NCI-H1436 treated with DMSO at 0.1 percent for 48 hours (cell line): ENCODE measurements around the gene OR9G1.
"Not testable (repeated sequence)": the region's sequence is repeated elsewhere in the genome, so short reads cannot be mapped to it uniquely, and the experiment has no call there.

Source experiments
- DNase-seq: peaks from one replicate; lab custom pipeline; 2025; lab: John Stamatoyannopoulos, UW

The OR9G1 gene, protein sequence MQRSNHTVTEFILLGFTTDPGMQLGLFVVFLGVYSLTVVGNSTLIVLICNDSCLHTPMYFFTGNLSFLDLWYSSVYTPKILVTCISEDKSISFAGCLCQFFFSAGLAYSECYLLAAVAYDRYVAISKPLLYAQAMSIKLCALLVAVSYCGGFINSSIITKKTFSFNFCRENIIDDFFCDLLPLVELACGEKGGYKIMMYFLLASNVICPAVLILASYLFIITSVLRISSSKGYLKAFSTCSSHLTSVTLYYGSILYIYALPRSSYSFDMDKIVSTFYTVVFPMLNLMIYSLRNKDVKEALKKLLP

DNA sequence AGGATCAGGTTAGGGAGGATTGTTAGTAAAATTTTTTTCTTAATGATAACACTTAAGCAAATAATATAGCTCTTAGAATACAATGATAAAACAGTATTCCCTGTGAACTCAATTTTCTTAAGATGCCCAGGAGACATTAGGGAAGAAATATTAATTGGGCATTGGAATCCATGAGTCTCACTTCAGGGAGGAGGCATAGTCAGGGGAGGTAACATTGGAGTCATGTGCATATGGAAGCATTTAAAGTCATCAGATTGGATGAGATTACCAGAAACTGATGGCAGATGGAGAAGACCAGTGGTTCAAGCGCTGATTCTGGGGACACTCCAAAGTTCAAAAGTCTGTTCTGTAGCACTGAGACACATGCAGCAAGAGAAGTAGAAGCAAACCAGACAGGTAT is at the start of gene OR9G1:
Gene OR9G1, plus strand, starts transcription at position 301 of the 400 bp plus-strand sequence. CDS start 1,293 bp downstream, outside the sequence.
- no peak for DNase-seq

DNA sequence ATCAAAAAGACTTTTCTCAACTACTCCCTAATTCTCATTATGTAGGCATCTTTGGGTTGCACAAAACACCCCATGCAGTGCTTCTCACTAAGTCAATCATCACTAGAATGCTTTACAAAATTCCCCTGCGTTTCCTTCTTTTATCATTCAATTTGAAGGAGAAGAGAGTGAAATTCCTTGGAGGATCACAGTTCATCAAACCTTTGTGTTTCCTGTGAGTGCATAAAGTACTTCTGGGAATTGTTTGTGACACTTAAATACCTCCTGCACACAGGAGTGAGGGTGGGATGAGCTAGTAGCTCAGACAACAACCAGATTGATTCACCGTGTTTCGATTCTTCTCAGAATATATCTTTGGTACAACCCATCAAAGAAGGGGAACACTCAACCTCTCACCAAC is 39.1 kb upstream of the OR9G1 start:
- no peak for DNase-seq

DNA sequence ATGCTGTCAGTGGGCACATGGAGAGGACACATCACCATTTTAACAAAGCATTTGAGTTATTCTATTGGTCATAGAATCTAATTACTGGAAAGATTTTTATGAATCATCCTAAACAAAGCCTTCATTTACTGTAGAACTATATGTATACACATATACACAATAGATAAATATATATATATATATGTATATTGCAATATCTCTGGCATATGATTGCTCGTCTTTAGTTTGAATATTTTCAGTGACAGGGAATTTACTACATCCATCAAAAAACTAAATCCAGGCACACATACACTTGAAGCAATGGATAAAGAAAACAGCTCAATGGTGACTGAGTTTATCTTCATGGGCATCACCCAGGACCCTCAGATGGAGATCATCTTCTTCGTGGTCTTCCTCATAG is 35.5 kb upstream of the OR9G1 start, which contains the start of gene OR5AR1:
Gene OR5AR1, plus strand, starts transcription at position 301 of the 400 bp plus-strand sequence. Its CDS starts 0 bp downstream, at position 301.
- no peak for DNase-seq

DNA sequence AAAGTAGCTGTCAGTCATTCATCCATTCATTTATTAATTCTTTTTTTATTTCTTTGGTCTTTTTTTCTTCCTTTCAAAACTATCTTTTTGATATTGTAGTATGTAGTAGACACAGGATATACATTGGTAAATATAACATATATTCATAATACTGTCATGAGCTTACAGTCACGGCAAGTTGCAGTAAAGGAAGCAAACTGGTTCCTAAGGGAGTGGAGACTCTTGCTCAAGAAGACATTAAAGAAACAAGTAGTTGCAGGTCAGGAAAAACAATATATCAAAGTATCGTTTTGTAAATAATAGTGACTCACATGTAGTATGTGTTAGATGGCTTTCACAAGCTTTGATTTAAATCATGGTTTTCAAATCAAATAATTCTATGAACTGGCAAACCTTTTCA is 27.9 kb upstream of the OR9G1 start:
- DNase-seq = no peak

DNA sequence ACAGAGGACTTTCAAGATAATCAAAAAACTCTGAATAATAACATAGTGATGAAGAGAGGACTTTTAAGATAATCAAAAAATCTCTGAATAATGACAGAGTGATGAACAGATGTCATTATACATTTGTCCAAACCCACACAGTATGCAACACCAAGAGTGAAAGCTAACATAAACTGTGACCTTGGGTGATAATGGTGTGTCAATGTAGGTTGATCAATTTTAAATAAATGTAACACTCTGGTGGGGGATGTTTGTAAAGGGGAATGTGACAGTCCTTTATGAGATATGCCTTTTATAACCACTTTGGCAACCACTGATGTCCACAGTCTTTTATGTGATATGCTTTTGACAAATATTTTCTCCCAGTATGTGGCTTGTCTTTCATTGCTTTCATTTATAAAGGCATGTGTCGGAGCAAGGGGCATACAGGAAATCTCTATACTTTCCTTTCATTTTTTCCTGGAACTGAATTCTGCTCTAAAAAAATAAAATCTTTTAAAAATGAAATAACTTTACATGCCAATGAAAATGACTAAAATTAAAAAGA is 10.3 kb upstream of the OR9G1 start:
- DNase-seq = no peak

DNA sequence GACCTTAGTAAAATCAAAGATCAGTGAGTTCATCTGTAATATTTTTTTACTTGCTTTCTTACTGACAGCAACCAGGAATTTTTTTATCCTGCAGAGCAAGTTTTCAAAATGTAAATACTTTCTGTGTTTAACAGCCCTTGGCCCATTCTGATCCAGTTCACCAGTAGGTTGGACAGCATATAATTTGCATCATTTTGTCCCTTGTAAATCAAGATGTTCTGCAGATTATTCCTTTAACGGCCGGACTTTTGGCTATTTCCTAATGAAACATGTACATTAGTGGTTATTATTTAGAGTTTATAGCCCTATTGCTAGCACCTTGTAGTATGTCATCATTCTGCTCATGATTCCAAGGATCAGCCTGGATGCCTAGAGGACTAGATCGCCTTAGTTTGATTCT is 7.7 kb upstream of the OR9G1 start:
- not testable (repeated sequence) for DNase-seq

DNA sequence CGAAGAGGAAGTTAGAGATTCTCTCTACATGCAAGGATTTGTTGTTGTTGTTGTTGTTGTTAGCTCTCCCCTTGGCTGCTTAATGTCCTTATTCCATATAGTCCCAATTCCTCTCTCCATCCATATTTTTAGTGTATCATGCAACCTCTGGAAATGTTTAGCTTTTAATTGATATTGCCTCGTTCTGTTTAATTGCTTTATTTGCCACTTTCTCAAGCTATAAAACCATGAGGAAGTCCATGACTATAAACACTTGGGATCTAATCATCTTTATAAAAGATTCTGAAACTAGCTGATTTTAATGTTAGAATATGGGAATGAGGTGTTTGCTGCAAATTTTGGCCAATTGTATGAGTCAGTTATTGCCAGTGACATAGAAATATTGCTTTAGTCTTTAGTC is 5.5 kb upstream of the OR9G1 start:
- no peak for DNase-seq

DNA sequence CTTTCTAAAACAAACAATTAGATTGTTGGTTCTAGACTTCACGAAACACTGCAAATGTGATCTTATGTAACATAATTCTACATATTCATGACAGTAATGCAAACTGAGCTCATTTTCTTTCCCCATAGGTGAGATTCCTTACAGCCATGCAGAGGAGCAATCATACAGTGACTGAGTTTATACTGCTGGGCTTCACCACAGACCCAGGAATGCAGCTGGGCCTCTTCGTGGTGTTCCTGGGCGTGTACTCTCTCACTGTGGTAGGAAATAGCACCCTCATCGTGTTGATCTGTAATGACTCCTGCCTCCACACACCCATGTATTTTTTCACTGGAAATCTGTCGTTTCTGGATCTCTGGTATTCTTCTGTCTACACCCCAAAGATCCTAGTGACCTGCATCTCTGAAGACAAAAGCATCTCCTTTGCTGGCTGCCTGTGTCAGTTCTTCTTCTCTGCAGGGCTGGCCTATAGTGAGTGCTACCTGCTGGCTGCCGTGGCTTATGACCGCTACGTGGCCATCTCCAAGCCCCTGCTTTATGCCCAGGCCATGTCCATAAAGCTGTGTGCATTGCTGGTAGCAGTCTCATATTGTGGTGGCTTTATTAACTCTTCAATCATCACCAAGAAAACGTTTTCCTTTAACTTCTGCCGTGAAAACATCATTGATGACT is 1.5 kb downstream of the OR9G1 start:
- DNase-seq = no peak

DNA sequence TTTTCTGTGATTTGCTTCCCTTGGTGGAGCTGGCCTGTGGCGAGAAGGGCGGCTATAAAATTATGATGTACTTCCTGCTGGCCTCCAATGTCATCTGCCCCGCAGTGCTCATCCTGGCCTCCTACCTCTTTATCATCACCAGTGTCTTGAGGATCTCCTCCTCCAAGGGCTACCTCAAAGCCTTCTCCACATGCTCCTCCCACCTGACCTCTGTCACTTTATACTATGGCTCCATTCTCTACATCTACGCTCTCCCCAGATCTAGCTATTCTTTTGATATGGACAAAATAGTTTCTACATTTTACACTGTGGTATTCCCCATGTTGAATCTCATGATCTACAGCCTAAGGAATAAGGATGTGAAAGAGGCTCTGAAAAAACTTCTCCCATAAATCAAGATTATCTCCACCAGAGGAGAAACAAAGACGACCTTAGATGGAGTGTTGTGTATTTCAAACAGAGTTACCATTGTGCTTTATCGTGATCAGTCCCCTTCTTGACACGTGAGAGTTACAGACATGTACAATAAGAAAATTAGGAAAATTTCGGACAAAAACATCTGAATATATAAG is 2.1 kb downstream of the OR9G1 start:
- DNase-seq = no peak

DNA sequence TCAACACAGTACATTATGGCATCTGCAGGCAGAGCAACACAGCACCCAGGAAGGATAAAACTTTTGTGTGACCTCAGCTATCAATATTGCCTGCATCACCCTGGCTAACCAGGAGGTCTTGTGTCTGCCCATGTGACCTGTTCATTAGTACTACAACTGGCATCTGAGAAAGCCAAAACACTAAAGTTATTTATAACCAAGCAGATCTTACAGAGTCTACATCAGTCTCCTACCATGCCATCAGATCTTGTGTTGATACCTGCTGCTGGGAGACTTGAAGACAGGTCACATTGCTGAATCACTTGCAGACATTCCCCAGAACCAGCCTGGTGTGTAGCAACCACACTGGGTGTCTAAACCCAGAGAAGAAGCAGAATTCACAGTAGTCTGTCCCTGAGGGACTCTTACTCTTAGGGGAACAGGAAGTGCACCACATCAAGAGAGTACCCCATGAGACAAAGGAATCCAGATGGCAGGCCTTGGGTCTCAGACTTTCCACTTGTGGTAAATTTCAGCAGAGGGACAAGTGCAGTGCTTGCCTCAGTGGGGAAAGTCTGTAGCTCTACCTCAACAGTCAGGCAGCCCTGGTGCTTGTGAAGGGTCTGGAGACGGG is 7.0 kb downstream of the OR9G1 start:
- no peak for DNase-seq

DNA sequence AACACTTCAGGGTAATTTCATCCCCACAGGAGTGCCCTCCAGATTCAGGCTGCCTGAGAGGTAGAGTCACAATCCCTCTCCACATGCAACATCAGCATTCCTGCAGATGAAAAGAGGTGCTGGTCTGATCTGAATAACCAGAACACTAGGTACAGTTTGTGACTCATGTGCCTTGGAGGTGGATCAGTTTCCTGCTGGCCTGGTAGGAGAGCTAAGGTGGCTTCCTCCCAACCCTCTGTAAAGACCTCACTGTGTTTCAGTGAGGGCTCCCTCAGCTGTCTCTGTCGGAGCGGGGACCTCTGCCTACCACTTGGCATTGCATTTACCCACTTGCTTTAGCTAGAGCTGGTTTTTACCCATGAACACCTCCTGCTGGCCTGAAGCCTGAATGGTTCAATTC is 7.6 kb downstream of the OR9G1 start:
- DNase-seq = no peak

DNA sequence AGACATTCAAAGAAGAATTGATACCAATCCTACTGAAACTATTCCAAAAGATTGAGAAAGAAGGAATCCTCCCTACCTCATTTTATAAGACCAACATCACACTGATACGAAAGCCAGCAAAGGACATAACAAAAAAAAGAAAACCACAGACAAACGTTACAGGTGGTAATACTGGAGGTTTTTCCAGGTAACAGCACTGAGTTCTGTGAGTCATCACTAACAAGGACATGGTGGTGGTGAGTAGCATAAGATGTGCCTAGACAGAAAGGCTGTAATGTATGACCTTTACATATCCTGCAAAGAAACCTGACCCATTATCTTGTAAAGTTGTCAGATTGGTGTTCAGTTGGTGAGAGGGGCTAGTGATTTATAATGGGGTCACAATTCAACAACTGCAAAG is 15.3 kb downstream of the OR9G1 start:
- no peak for DNase-seq

DNA sequence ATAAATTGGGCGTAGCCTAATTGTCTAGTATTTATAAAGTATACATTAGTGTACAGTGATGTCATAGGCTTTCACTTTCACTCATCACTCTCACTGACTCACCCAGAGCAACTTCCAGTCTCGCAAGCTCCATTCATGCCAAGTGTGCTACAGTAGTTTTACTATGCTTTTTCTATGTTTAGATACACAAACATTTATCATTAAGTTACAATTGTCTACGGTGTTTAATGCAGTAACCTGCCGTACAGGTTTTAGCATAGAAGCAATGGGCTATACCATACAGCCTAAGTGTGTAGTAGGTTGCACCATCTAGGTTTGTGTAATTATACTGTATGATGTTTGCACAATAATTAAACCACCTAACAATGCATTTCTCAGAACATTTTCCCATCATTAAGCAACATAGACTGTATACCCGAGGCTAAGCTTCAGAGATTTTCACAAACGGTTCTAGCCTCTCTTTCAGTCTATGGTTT is 17.5 kb downstream of the OR9G1 start:
- no peak for DNase-seq

DNA sequence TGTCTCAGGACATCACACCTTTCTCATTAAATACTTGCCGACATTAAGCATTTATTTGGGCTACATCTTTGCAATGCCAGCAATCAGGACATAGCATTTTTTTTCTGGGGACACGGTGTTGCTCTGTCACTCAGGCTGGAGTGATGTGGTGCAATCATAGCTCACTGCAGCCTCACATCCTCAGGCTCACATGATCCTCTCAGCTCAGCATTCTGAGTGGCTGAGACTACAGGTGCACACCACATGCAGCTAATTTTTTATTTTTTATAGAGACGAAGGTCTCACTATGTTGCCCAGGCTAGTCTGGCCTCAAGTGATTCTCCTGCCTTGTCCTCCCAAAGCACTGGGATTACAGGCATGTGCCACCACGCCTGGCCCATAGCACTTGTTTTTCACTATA is 21.6 kb downstream of the OR9G1 start:
- no peak for DNase-seq

DNA sequence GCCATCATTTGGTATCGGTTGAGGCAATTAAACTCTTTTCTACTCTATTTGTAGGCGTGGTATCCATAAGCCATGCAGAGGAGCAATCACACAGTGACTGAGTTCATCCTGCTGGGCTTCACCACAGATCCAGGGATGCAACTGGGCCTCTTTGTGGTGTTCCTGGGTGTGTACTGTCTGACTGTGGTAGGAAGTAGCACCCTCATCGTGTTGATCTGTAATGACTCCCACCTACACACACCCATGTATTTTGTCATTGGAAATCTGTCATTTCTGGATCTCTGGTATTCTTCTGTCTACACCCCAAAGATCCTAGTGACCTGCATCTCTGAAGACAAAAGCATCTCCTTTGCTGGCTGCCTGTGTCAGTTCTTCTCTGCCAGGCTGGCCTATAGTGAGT is 41.2 kb downstream of the OR9G1 start:
- DNase-seq = no peak

DNA sequence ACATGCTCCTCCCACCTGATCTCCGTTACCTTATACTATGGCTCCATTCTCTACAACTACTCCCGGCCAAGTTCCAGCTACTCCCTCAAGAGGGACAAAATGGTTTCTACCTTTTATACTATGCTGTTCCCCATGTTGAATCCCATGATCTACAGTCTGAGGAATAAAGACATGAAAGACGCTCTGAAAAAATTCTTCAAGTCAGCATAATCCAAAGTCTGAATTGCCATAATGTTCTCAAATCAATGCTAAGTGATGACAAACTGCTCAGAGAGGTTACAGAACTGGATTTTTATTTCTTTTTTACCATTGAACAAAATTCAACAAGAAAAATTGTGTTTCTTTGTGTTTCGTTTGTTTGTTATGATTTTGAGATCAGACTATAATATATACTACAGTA is 42.0 kb downstream of the OR9G1 start:
- DNase-seq = no peak

DNA sequence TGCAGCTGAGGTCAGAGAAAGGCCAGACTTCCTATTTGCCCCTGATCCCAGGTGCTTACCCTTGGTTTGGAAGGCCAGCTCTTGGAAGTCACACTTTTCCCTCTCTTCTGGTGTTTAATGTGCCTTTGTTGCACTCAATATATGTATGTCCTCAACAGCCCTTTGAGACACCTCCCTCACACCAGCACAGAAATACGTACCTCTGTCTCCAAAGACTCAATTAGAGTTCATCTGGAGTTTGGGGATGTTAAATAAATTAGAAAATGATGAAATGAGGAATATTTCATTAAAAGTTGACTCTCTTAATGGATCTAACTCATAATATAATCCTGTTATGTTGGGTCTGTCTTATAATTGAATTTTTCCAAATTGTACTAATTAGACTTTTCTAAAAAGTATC is 49.7 kb downstream of the OR9G1 start, which contains the start of gene OR9G4:
Gene OR9G4, minus strand, starts transcription at position 101 of the 400 bp plus-strand sequence. CDS start 4,931 bp downstream, outside the sequence.
- no peak for DNase-seq

DNA sequence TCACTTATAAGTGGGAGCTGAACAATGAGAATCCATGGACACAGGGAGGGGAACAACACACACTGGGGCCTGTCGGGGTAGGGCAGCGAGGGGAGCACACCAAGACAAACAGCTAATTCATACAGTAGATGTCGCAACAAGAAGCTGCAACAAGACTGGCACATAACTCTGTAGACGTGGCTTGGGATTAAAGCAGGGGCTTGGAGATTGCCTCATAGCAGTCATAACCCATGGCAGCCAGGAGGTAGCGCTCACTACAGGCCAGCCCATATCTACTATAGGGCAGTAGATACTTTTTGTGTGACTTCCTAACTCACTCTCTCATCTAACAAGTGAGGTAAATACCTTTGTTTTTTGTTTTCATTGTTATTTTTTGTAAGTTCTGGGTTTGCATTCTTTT is 51.3 kb downstream of the OR9G1 start:
- DNase-seq = no peak

DNA sequence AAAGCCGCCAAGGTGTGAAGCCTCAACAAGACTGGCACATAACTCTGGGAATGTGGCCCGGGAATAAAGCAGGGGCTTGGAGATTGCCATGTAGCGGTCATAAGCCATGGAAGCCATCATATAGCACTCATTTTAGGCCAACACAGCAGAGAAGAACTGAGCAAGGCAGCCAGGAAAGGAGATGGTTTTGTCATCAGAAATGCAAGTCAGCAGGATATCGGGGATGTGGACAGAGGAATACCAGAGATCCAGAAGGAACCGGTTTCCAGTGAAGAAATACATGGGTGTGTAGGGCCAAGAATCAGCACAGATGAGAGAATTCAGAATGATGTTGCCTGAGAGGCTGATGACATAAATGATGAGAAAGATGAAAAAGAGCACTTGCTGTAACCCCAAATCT is 52.6 kb downstream of the OR9G1 start:
- no peak for DNase-seq
